Measurements from ENCODE around the gene CHN1.

DNA sequence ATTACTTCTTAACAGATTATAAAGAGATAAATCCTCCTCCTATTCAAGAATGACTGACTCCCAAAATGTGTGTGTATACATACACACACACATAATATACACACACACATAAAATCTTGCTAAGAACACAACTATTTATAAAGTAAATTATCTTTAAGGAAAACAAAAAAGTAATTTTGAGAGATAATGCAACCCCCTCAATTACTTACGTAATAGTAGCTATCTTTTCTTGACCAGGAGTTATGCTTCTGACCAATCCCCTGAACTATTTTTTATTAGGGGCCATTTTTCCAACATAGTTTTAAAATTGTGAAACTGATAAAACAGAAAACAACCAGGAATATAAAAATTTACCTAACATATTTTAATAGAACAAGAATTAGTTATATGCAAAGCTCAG lies 127.9 kb downstream of the CHN1 start:
- TF ChIP-seq, protein P1, sequence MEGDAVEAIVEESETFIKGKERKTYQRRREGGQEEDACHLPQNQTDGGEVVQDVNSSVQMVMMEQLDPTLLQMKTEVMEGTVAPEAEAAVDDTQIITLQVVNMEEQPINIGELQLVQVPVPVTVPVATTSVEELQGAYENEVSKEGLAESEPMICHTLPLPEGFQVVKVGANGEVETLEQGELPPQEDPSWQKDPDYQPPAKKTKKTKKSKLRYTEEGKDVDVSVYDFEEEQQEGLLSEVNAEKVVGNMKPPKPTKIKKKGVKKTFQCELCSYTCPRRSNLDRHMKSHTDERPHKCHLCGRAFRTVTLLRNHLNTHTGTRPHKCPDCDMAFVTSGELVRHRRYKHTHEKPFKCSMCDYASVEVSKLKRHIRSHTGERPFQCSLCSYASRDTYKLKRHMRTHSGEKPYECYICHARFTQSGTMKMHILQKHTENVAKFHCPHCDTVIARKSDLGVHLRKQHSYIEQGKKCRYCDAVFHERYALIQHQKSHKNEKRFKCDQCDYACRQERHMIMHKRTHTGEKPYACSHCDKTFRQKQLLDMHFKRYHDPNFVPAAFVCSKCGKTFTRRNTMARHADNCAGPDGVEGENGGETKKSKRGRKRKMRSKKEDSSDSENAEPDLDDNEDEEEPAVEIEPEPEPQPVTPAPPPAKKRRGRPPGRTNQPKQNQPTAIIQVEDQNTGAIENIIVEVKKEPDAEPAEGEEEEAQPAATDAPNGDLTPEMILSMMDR (IDR thresholded peaks at IDR 0.05), result no peak
- no peak for TF ChIP-seq POLR2A (IDR thresholded peaks at IDR 0.05)
